ENCODE data around the gene CCBE1.

CCBE1 gene

GRCh38 chr18:59570101-59570775 lies 127.0 kb downstream of the CCBE1 start:
- Histone ChIP-seq H3K79me1 (replicated peaks; ENCODE audit: low read length, poor library complexity, severe bottlenecking) (no peaks in the 10 kb centered on the region), H2AFZ (ENCODE audit: low read depth, low read length) (no peak overlapping the region), H3K27me3 (ENCODE audit: control insufficient read depth in 1 of 2, insufficient read depth in 1 of 2, low read length in 2 of 2) (peaks cover 0 to 6% of the 10 kb centered on the region in 2 experiments), H3K9ac (ENCODE audit: low read length) (no peak overlapping the region), H3K4me2 (ENCODE audit: low read length, poor library complexity, severe bottlenecking) (no peak overlapping the region), H3K27ac (ENCODE audit: low read length, poor library complexity, severe bottlenecking) (no peak overlapping the region), H3K9me3 (ENCODE audit: control insufficient read depth, low read length) (no peaks in the 10 kb centered on the region), H4K8ac (ENCODE audit: low read length) (no peak overlapping the region), H2BK120ac (ENCODE audit: low read depth, low read length) (no peak overlapping the region), H3K36me3 (ENCODE audit: control insufficient read depth in 1 of 2, insufficient read depth in 2 of 2, low read depth in 1 of 2, low read length in 2 of 2) (no peaks in the 10 kb centered on the region), H3K4ac (ENCODE audit: low read depth in 1 of 2, low read length in 2 of 2) (no peak overlapping the region), H3K4me1 (ENCODE audit: control insufficient read depth, insufficient read depth, low read depth, low read length) (no peaks in the 10 kb centered on the region), H3K4me3 (ENCODE audit: insufficient read depth in 1 of 2, low read depth in 1 of 2, low read length in 2 of 2) (no peak overlapping the region), H2BK15ac (ENCODE audit: low read depth, poor library complexity, severe bottlenecking) (no peak overlapping the region), H3K18ac (ENCODE audit: low read depth in 1 of 2, low read length in 2 of 2) (no peak overlapping the region), H2BK5ac (ENCODE audit: low read depth, low read length, poor library complexity, severe bottlenecking) (no peak overlapping the region), H4K91ac (ENCODE audit: low read length) (no peak overlapping the region), H2AK5ac (ENCODE audit: low read length, severe bottlenecking) (no peak overlapping the region), H2BK12ac (ENCODE audit: low read length in 2 of 2) (no peak overlapping the region), H3K14ac (ENCODE audit: low read length in 2 of 2) (peak overlapping the region in 1 of 2 experiments; percentile 90), H3K23ac (ENCODE audit: low read length in 2 of 2) (no peak overlapping the region)
- WGBS = 18% methylated on average over 6 of the region's 6 CpGs
- DNase-seq = peak; percentile 17

- Histone ChIP-seq H3K9ac (ENCODE audit: low read length) (no peak overlapping the region), H3K4me1 (ENCODE audit: control insufficient read depth, insufficient read depth, low read depth, low read length) (no peaks in the 10 kb centered on the region), H3K36me3 (ENCODE audit: control insufficient read depth in 1 of 2, insufficient read depth in 2 of 2, low read depth in 1 of 2, low read length in 2 of 2) (no peaks in the 10 kb centered on the region), H2AFZ (ENCODE audit: low read depth, low read length) (no peak overlapping the region), H2BK120ac (ENCODE audit: low read depth, low read length) (no peak overlapping the region), H2BK5ac (ENCODE audit: low read depth, low read length, poor library complexity, severe bottlenecking) (no peak overlapping the region), H3K27ac (ENCODE audit: low read length, poor library complexity, severe bottlenecking) (no peak overlapping the region), H2AK5ac (ENCODE audit: low read length, severe bottlenecking) (no peak overlapping the region), H3K14ac (ENCODE audit: low read length in 2 of 2) (no peak overlapping the region), H3K9me3 (ENCODE audit: control insufficient read depth, low read length) (no peaks in the 10 kb centered on the region), H3K79me1 (replicated peaks; ENCODE audit: low read length, poor library complexity, severe bottlenecking) (no peaks in the 10 kb centered on the region), H2BK15ac (ENCODE audit: low read depth, poor library complexity, severe bottlenecking) (no peak overlapping the region), H3K4me2 (ENCODE audit: low read length, poor library complexity, severe bottlenecking) (no peak overlapping the region), H3K18ac (ENCODE audit: low read depth in 1 of 2, low read length in 2 of 2) (no peak overlapping the region), H3K27me3 (ENCODE audit: control insufficient read depth in 1 of 2, insufficient read depth in 1 of 2, low read length in 2 of 2) (peaks cover 0 to 6% of the 10 kb centered on the region in 2 experiments), H4K8ac (ENCODE audit: low read length) (no peak overlapping the region), H3K4ac (ENCODE audit: low read depth in 1 of 2, low read length in 2 of 2) (no peak overlapping the region), H4K91ac (ENCODE audit: low read length) (no peak overlapping the region), H2BK12ac (ENCODE audit: low read length in 2 of 2) (no peak overlapping the region), H3K4me3 (ENCODE audit: insufficient read depth in 1 of 2, low read depth in 1 of 2, low read length in 2 of 2) (no peak overlapping the region), H3K23ac (ENCODE audit: low read length in 2 of 2) (no peak overlapping the region)
- 47% methylated on average over 1 of the region's 1 CpG for WGBS
- DNase-seq = no peak
These were observed 127.8 kb downstream of the CCBE1 start for GRCh38 chr18:59569390-59569791.

- WGBS = 85% methylated on average over 6 of the region's 6 CpGs
- Histone ChIP-seq H3K79me1 (replicated peaks; ENCODE audit: low read length, poor library complexity, severe bottlenecking) (no peaks in the 10 kb centered on the region), H3K4me1 (ENCODE audit: control insufficient read depth, insufficient read depth, low read depth, low read length) (no peaks in the 10 kb centered on the region), H3K27ac (ENCODE audit: low read length, poor library complexity, severe bottlenecking) (no peak overlapping the region), H2AFZ (ENCODE audit: low read depth, low read length) (no peak overlapping the region), H2BK120ac (ENCODE audit: low read depth, low read length) (no peak overlapping the region), H3K14ac (ENCODE audit: low read length in 2 of 2) (no peak overlapping the region), H3K9ac (ENCODE audit: low read length) (no peak overlapping the region), H2BK5ac (ENCODE audit: low read depth, low read length, poor library complexity, severe bottlenecking) (no peak overlapping the region), H4K8ac (ENCODE audit: low read length) (no peak overlapping the region), H2BK12ac (ENCODE audit: low read length in 2 of 2) (no peak overlapping the region), H3K4me3 (ENCODE audit: insufficient read depth in 1 of 2, low read depth in 1 of 2, low read length in 2 of 2) (no peak overlapping the region), H3K18ac (ENCODE audit: low read depth in 1 of 2, low read length in 2 of 2) (no peak overlapping the region), H3K4me2 (ENCODE audit: low read length, poor library complexity, severe bottlenecking) (no peak overlapping the region), H4K91ac (ENCODE audit: low read length) (no peak overlapping the region), H3K36me3 (ENCODE audit: control insufficient read depth in 1 of 2, insufficient read depth in 2 of 2, low read depth in 1 of 2, low read length in 2 of 2) (no peaks in the 10 kb centered on the region), H2BK15ac (ENCODE audit: low read depth, poor library complexity, severe bottlenecking) (no peak overlapping the region), H3K4ac (ENCODE audit: low read depth in 1 of 2, low read length in 2 of 2) (no peak overlapping the region), H3K27me3 (ENCODE audit: control insufficient read depth in 1 of 2, insufficient read depth in 1 of 2, low read length in 2 of 2) (peaks cover 0 to 6% of the 10 kb centered on the region in 2 experiments), H3K23ac (ENCODE audit: low read length in 2 of 2) (no peak overlapping the region), H3K9me3 (ENCODE audit: control insufficient read depth, low read length) (no peaks in the 10 kb centered on the region), H2AK5ac (ENCODE audit: low read length, severe bottlenecking) (no peak overlapping the region)
- DNase-seq = no peak
These were observed 129.8 kb downstream of the CCBE1 start for GRCh38 chr18:59567431-59567830.

GRCh38 chr18:59566533-59566971 lies 130.7 kb downstream of the CCBE1 start:
- Histone ChIP-seq H3K4me2 (ENCODE audit: low read length, poor library complexity, severe bottlenecking) (no peak overlapping the region), H4K8ac (ENCODE audit: low read length) (no peak overlapping the region), H2BK120ac (ENCODE audit: low read depth, low read length) (no peak overlapping the region), H2AK5ac (ENCODE audit: low read length, severe bottlenecking) (no peak overlapping the region), H3K4me1 (ENCODE audit: control insufficient read depth, insufficient read depth, low read depth, low read length) (no peaks in the 10 kb centered on the region), H3K4ac (ENCODE audit: low read depth in 1 of 2, low read length in 2 of 2) (no peak overlapping the region), H4K91ac (ENCODE audit: low read length) (no peak overlapping the region), H2BK5ac (ENCODE audit: low read depth, low read length, poor library complexity, severe bottlenecking) (no peak overlapping the region), H3K14ac (ENCODE audit: low read length in 2 of 2) (no peak overlapping the region), H3K9ac (ENCODE audit: low read length) (no peak overlapping the region), H2AFZ (ENCODE audit: low read depth, low read length) (no peak overlapping the region), H2BK12ac (ENCODE audit: low read length in 2 of 2) (no peak overlapping the region), H3K27ac (ENCODE audit: low read length, poor library complexity, severe bottlenecking) (no peak overlapping the region), H2BK15ac (ENCODE audit: low read depth, poor library complexity, severe bottlenecking) (no peak overlapping the region), H3K4me3 (ENCODE audit: insufficient read depth in 1 of 2, low read depth in 1 of 2, low read length in 2 of 2) (peak overlapping the region in 1 of 2 experiments; percentile 7), H3K27me3 (ENCODE audit: control insufficient read depth in 1 of 2, insufficient read depth in 1 of 2, low read length in 2 of 2) (peaks cover 0 to 6% of the 10 kb centered on the region in 2 experiments), H3K79me1 (replicated peaks; ENCODE audit: low read length, poor library complexity, severe bottlenecking) (no peaks in the 10 kb centered on the region), H3K9me3 (ENCODE audit: control insufficient read depth, low read length) (no peaks in the 10 kb centered on the region), H3K23ac (ENCODE audit: low read length in 2 of 2) (no peak overlapping the region), H3K36me3 (ENCODE audit: control insufficient read depth in 1 of 2, insufficient read depth in 2 of 2, low read depth in 1 of 2, low read length in 2 of 2) (no peaks in the 10 kb centered on the region), H3K18ac (ENCODE audit: low read depth in 1 of 2, low read length in 2 of 2) (no peak overlapping the region)
- WGBS = 79% methylated on average over 2 of the region's 4 CpGs
- DNase-seq = peak; percentile 45

Data from mesenchymal stem cell (in vitro differentiated cells and primary cell).